ENCODE data around the gene PGPEP1.

- TF ChIP-seq CTCF (IDR thresholded peaks at IDR 0.05; ENCODE audit: low read length): no peak
- TF ChIP-seq EZH2 (IDR thresholded peaks at IDR 0.05; ENCODE audit: borderline replicate concordance, low read length): no peak
These were observed 24.6 kb downstream of the PGPEP1 start for GRCh38 chr19:18364826-18365528.

All from OCI-LY1 (cell line).